Large intestine (tissue), 3 donors: ENCODE results near the gene FRK. TPM values are rescaled to one million over a fixed set of nuclear protein-coding genes. Genes with fewer than 3 reads are reported as not detected.
A peak's percentile ranks its signal among the peaks of the same experiment; 100 is the strongest.
"Not testable (repeated sequence)": the region's sequence is repeated elsewhere in the genome, so short reads cannot be mapped to it uniquely, and the experiment has no call there.

Source experiments
- DNase-seq, 2 donors: peaks; one replicate each; pipeline versions ENCODE4 v3.0.0 to v3.0.0-alpha.2; 2013
- H3K27ac ChIP-seq: one replicate; pipeline ENCODE4 v1.5.1; 2013; ENCODE audit warnings: low read length
- H3K27me3 ChIP-seq: 2 replicates; pipeline ENCODE4 v1.6.1; 2013; ENCODE audit warnings: low read length; ENCODE audit not compliant: control insufficient read depth, insufficient read depth
- H3K36me3 ChIP-seq: 2 replicates; pipeline ENCODE4 v1.6.1; 2013; ENCODE audit warnings: low read length; ENCODE audit not compliant: control insufficient read depth, insufficient read depth
- H3K4me1 ChIP-seq: one replicate; pipeline ENCODE4 v1.6.1; 2013; ENCODE audit warnings: low read length; ENCODE audit not compliant: control insufficient read depth, insufficient read depth
- H3K4me3 ChIP-seq: one replicate; pipeline ENCODE4 v1.5.1; 2013; ENCODE audit warnings: low read length
- H3K9me3 ChIP-seq: one replicate; pipeline ENCODE4 v1.6.1; 2013; ENCODE audit warnings: mild to moderate bottlenecking, low read depth, low read length, moderate library complexity; ENCODE audit not compliant: control insufficient read depth
- WGBS: methylation state at CpG from one replicate; pipeline ENCODE4 v1.1.5; 2013; ENCODE audit warnings: low lambda C conversion rate; ENCODE audit not compliant: insufficient coverage; 5-methylcytosine and 5-hydroxymethylcytosine counted together
- polyA plus RNA-seq: library from polyadenylated mRNA; unstranded; fragments of 120-200 nt; gene quantifications from one replicate; pipeline ENCODE4 v1.2.1, GENCODE V29; 2013

FRK gene
- polyA plus RNA-seq, 1 donor: 10.7 TPM

DNA sequence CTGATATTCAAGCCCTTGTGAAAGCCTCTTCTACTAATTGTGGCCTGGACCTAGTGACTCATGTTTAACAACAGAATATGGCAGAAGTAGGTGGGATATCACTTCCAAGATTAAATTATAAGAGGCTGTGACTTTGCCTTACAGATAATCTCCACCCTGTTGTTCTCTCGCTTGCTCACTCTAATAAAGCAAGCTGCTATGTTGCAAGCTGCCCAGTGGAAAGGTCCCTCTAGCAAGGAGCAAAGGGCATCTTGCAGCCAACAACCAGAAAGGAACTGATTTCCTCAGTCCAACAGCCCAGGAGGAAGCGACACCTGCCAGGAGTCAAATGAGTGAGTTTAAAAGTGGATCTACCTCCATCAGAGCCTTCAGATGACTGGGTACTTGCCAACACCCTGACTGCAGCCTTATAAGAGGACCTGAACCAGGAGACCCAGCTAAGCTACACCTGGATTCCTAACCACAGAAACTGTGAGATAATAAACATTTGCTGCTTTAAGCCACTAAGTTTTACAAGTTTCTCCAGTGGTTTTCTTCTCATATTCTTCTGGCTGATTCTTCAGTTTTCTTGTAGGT, 112.6 kb downstream of the FRK start:
- Histone ChIP-seq H3K36me3 (peaks cover 3% of the 10 kb centered on the region), H3K27ac (peak overlapping the region; percentile 79), H3K9me3 (no peaks in the 10 kb centered on the region), H3K4me1 (peaks cover 3% of the 10 kb centered on the region), H3K27me3 (no peaks in the 10 kb centered on the region), H3K4me3 (no peak overlapping the region)
- WGBS: 60% methylated on average over 1 of the region's 2 CpGs
- peak; percentile 86 to 93 for DNase-seq

DNA sequence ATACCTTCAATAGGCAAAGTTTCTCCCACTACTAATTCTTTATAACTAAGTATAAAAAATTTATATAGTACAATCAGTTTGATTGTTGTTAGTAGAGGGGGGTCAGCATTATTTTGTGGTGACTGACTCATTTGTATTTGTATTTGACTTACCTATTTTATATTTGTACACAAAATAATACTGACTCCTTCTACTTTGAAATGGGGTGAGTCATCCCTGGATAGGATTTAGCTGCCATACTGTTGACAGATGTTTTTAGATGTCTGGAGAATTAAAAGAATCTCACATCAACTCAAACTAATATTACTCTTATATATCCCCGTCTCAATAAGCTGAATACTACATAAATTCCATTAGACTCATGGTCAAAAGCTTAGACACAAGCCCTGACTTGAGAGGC, 114.9 kb downstream of the FRK start:
- WGBS: no CpG with 5 or more reads among the region's 1 CpG

DNA sequence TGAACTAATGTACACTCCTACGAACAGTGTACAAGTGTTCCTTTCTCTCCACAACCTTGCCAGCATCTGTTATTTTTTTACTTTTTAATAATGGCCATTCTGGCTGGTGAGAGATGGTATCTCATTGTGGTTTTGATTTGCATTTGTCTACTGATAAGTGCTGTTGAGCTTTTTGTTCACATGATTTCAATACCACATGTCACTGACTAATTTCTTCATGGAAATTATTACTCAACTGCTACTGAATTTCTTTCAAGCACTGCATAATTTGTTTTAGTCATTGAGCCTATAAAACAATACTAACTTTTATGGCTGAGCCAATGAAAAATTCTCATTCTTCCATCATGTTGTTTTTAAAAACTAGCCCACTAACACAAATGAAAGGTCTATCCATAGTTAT, 115.4 kb downstream of the FRK start:
- Histone ChIP-seq H3K36me3 (peaks cover 13% of the 10 kb centered on the region), H3K27me3 (no peaks in the 10 kb centered on the region), H3K4me1 (peaks cover 3% of the 10 kb centered on the region), H3K27ac (no peak overlapping the region), H3K4me3 (no peak overlapping the region), H3K9me3 (no peaks in the 10 kb centered on the region)
- DNase-seq: no peak
- WGBS: no CpG with 5 or more reads among the region's 1 CpG

More for the DNA sequence above, 114.9 kb downstream of the FRK start:
- peaks cover 13% of the 10 kb centered on the region for H3K36me3 ChIP-seq
- DNase-seq: no peak
- H3K4me3 ChIP-seq: no peak overlapping the region
- no peak overlapping the region for H3K27ac ChIP-seq
- H3K4me1 ChIP-seq: peaks cover 3% of the 10 kb centered on the region
- no peaks in the 10 kb centered on the region for H3K27me3 ChIP-seq
- H3K9me3 ChIP-seq: no peaks in the 10 kb centered on the region

- H3K27ac ChIP-seq, DNase-seq, H3K9me3 ChIP-seq, H3K4me3 ChIP-seq, H3K4me1 ChIP-seq, H3K27me3 ChIP-seq: not testable (repeated sequence)
- peaks cover 13% of the 10 kb centered on the region for H3K36me3 ChIP-seq
Observed at GRCh38 chr6:115944829-115945228, 115.9 kb downstream of the FRK start.

- H3K27me3 ChIP-seq, H3K9me3 ChIP-seq, DNase-seq, H3K36me3 ChIP-seq, H3K4me3 ChIP-seq, H3K27ac ChIP-seq, H3K4me1 ChIP-seq: not testable (repeated sequence)
- WGBS: 67% methylated on average over 2 of the region's 2 CpGs
Observed at GRCh38 chr6:115937502-115937901, 123.2 kb downstream of the FRK start.

GRCh38 chr6:115935361-115935760, 125.3 kb downstream of the FRK start:
- Histone ChIP-seq H3K27ac (no peak overlapping the region), H3K4me3 (no peak overlapping the region), H3K4me1 (no peaks in the 10 kb centered on the region), H3K36me3 (no peaks in the 10 kb centered on the region), H3K27me3 (no peaks in the 10 kb centered on the region), H3K9me3 (no peaks in the 10 kb centered on the region)
- DNase-seq: no peak
- WGBS: no CpG with 5 or more reads among the region's 8 CpGs

DNA sequence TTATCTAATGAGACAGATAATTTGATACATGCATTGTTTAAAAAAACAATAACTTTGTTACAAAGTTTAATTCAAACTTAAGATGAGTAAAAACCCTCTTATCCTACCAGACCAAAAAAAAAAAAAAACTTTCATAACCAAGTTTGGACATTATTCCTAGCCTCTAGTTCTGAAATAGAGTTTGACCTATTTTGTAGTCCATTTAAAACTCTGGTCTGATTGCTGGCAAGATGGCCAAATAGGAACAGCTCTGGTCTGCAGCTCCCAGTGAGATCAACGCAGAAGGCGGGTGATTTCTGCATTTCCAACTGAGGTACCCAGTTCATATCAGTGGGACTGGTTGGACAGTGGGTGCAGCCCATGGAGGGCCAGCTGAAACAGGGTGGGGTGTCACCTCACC, 125.9 kb downstream of the FRK start:
- H3K4me3 ChIP-seq: no peak overlapping the region
- no peak overlapping the region for H3K27ac ChIP-seq
- no peak for DNase-seq
- H3K9me3 ChIP-seq: no peaks in the 10 kb centered on the region
- no peaks in the 10 kb centered on the region for H3K36me3 ChIP-seq
- WGBS: no CpG with 5 or more reads among the region's 2 CpGs
- H3K27me3 ChIP-seq: no peaks in the 10 kb centered on the region
- no peaks in the 10 kb centered on the region for H3K4me1 ChIP-seq

DNA sequence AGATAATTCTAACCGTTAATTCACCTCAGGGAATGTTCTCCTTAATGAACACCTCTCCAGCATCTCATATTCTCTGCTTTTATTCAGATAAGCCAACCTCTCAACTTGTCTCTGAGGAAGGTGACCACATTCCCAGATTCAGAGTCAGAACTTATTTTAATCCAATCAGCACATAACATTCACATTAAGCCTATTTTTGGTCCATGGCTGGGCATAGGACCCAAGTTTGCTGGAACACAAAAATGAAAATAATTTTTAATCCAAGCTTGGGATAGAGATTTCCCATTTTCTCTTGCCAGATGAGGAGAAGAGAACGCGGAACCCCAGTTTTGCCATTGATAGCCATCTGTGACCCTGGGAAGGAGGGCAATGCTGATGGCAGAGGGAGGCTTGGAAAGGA, 126.5 kb downstream of the FRK start:
- no peaks in the 10 kb centered on the region for H3K9me3 ChIP-seq
- no CpG with 5 or more reads among the region's 3 CpGs for WGBS
- no peak overlapping the region for H3K27ac ChIP-seq
- no peaks in the 10 kb centered on the region for H3K36me3 ChIP-seq
- no peaks in the 10 kb centered on the region for H3K27me3 ChIP-seq
- no peak overlapping the region for H3K4me3 ChIP-seq
- DNase-seq: no peak
- no peaks in the 10 kb centered on the region for H3K4me1 ChIP-seq

- no peak overlapping the region for H3K4me3 ChIP-seq
- peaks cover 4% of the 10 kb centered on the region for H3K9me3 ChIP-seq
- H3K27me3 ChIP-seq: no peaks in the 10 kb centered on the region
- no CpG with 5 or more reads among the region's 1 CpG for WGBS
- H3K4me1 ChIP-seq: no peaks in the 10 kb centered on the region
- H3K27ac ChIP-seq: no peak overlapping the region
- no peaks in the 10 kb centered on the region for H3K36me3 ChIP-seq
- no peak for DNase-seq
Observed at GRCh38 chr6:115932481-115932880, 128.2 kb downstream of the FRK start.

- H3K4me1 ChIP-seq, H3K9me3 ChIP-seq, H3K27me3 ChIP-seq, H3K4me3 ChIP-seq, H3K36me3 ChIP-seq, H3K27ac ChIP-seq, DNase-seq: not testable (repeated sequence)
- no CpG with 5 or more reads among the region's 24 CpGs for WGBS
Observed at GRCh38 chr6:115928000-115928399, 132.7 kb downstream of the FRK start.

GRCh38 chr6:115922971-115923370, 137.7 kb downstream of the FRK start:
- Histone ChIP-seq H3K27me3 (no peaks in the 10 kb centered on the region), H3K9me3 (peaks cover 2% of the 10 kb centered on the region), H3K27ac (no peak overlapping the region), H3K36me3 (no peaks in the 10 kb centered on the region), H3K4me1 (no peaks in the 10 kb centered on the region), H3K4me3 (no peak overlapping the region)
- DNase-seq: no peak
- WGBS: no CpG with 5 or more reads among the region's 1 CpG
